GM12874 (cell line): ENCODE data around the gene PRDM16.

Source experiments
- TF ChIP-seq, protein P1 (sequence below): IDR thresholded peaks from 2 replicates; pipeline ENCODE4 v1.5.1; 2011; ENCODE audit warnings: low read depth, mild to moderate bottlenecking, control low read depth, low read length, moderate library complexity; ENCODE audit not compliant: insufficient read depth

Gene PRDM16

GRCh38 chr1:3359756-3360440 is 290.9 kb downstream of the PRDM16 start:
- TF ChIP-seq, protein P1, sequence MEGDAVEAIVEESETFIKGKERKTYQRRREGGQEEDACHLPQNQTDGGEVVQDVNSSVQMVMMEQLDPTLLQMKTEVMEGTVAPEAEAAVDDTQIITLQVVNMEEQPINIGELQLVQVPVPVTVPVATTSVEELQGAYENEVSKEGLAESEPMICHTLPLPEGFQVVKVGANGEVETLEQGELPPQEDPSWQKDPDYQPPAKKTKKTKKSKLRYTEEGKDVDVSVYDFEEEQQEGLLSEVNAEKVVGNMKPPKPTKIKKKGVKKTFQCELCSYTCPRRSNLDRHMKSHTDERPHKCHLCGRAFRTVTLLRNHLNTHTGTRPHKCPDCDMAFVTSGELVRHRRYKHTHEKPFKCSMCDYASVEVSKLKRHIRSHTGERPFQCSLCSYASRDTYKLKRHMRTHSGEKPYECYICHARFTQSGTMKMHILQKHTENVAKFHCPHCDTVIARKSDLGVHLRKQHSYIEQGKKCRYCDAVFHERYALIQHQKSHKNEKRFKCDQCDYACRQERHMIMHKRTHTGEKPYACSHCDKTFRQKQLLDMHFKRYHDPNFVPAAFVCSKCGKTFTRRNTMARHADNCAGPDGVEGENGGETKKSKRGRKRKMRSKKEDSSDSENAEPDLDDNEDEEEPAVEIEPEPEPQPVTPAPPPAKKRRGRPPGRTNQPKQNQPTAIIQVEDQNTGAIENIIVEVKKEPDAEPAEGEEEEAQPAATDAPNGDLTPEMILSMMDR: no peak

GRCh38 chr1:3360646-3361257 is 291.7 kb downstream of the PRDM16 start:
- TF ChIP-seq, protein P1: no peak

- TF ChIP-seq, protein P1: no peak
Observed at GRCh38 chr1:3363023-3363422, 294.0 kb downstream of the PRDM16 start.

DNA sequence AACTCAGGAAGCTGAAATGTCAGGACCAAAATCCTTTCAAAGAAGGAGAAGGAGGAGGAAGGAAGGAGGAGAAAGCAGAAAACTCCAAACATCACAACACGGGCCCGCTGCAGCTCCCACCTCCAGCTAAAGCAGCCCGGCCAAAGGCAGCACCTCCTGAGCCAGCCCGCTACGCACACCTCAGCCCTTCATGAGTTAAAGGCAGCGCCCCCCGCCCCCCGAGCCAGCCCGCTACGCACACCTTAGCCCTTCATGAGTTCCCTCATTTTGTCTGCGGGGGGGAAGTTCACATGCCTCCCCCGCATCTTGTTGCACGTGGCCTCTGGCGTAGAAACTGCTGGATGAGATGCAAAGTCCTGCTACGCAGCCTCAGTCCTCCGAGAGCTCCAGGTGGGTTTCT is 294.8 kb downstream of the PRDM16 start:
- TF ChIP-seq, protein P1: no peak

- TF ChIP-seq, protein P1: no peak
Observed at GRCh38 chr1:3364551-3364950, 295.5 kb downstream of the PRDM16 start.

- TF ChIP-seq, protein P1: no peak
Observed at GRCh38 chr1:3364983-3365382, 296.0 kb downstream of the PRDM16 start.

- TF ChIP-seq, protein P1: no peak
Observed at GRCh38 chr1:3365523-3366125, 296.6 kb downstream of the PRDM16 start.
